ENCODE results near the gene ABHD14A.
A peak's percentile ranks its signal among the peaks of the same experiment; 100 is the strongest.

DNA sequence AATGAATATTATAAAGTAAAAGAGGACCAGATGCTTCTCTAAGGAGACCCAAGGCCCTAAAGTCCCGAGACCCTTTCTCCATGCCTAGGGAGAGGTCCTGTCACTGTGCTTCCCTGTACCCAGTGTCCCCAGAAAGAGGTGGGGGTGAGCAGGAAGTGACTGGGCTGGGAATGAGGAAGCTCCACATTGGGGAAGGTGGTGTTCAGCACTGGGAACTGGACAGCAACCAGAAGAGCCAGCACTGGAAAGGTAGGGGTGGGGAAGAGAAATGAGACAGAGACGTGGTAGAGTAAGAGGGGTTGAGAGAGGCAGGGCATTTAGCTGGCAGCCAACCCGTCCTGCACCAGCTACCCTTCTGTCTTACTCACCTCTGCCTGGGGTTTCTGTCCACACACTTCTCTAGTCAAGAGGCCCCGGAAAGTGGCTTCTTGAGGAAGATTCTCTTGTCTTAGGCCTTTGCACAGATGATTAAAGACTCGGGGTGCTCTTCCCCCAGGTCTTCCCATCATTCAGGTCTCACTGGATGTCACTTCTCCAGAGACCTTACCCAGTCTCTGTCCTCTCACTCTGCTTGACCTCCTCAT lies 45.4 kb upstream of the ABHD14A start:
- TF ChIP-seq, protein P1, sequence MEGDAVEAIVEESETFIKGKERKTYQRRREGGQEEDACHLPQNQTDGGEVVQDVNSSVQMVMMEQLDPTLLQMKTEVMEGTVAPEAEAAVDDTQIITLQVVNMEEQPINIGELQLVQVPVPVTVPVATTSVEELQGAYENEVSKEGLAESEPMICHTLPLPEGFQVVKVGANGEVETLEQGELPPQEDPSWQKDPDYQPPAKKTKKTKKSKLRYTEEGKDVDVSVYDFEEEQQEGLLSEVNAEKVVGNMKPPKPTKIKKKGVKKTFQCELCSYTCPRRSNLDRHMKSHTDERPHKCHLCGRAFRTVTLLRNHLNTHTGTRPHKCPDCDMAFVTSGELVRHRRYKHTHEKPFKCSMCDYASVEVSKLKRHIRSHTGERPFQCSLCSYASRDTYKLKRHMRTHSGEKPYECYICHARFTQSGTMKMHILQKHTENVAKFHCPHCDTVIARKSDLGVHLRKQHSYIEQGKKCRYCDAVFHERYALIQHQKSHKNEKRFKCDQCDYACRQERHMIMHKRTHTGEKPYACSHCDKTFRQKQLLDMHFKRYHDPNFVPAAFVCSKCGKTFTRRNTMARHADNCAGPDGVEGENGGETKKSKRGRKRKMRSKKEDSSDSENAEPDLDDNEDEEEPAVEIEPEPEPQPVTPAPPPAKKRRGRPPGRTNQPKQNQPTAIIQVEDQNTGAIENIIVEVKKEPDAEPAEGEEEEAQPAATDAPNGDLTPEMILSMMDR (IDR thresholded peaks at IDR 0.05), result no peak
- TF ChIP-seq, protein P2, sequence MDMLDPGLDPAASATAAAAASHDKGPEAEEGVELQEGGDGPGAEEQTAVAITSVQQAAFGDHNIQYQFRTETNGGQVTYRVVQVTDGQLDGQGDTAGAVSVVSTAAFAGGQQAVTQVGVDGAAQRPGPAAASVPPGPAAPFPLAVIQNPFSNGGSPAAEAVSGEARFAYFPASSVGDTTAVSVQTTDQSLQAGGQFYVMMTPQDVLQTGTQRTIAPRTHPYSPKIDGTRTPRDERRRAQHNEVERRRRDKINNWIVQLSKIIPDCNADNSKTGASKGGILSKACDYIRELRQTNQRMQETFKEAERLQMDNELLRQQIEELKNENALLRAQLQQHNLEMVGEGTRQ (IDR thresholded peaks at IDR 0.05), result no peak
- TF ChIP-seq EP300 (IDR thresholded peaks at IDR 0.05), result no peak
- TF ChIP-seq POLR2A (IDR thresholded peaks at IDR 0.05; ENCODE audit: low read length), result no peak
- no peak for TF ChIP-seq RNF2 (IDR thresholded peaks at IDR 0.05; ENCODE audit: borderline replicate concordance, low read depth)
- TF ChIP-seq, protein P3, sequence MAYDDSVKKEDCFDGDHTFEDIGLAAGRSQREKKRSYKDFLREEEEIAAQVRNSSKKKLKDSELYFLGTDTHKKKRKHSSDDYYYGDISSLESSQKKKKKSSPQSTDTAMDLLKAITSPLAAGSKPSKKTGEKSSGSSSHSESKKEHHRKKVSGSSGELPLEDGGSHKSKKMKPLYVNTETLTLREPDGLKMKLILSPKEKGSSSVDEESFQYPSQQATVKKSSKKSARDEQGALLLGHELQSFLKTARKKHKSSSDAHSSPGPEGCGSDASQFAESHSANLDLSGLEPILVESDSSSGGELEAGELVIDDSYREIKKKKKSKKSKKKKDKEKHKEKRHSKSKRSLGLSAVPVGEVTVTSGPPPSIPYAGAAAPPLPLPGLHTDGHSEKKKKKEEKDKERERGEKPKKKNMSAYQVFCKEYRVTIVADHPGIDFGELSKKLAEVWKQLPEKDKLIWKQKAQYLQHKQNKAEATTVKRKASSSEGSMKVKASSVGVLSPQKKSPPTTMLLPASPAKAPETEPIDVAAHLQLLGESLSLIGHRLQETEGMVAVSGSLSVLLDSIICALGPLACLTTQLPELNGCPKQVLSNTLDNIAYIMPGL (CRISPR knock-in tag; IDR thresholded peaks at IDR 0.05; ENCODE audit: borderline replicate concordance), result no peak
- TF ChIP-seq BHLHE40 (IDR thresholded peaks at IDR 0.05; ENCODE audit: low read depth, low read length), result no peak
- TF ChIP-seq, protein P4, sequence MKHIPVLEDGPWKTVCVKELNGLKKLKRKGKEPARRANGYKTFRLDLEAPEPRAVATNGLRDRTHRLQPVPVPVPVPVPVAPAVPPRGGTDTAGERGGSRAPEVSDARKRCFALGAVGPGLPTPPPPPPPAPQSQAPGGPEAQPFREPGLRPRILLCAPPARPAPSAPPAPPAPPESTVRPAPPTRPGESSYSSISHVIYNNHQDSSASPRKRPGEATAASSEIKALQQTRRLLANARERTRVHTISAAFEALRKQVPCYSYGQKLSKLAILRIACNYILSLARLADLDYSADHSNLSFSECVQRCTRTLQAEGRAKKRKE (CRISPR knock-in tag; IDR thresholded peaks at IDR 0.05; ENCODE audit: low read depth), result no peak
- TF ChIP-seq, protein P5, sequence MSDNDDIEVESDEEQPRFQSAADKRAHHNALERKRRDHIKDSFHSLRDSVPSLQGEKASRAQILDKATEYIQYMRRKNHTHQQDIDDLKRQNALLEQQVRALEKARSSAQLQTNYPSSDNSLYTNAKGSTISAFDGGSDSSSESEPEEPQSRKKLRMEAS (IDR thresholded peaks at IDR 0.05), result no peak
- 0 out of 2 replicates have a peak, but pooled peaks have one; percentile 27 for TF ChIP-seq EHMT2 (IDR thresholded peaks at IDR 0.05; ENCODE audit: low read depth)
- no peak for TF ChIP-seq ZNF302 (CRISPR knock-in tag; IDR thresholded peaks at IDR 0.05)
- no peak for TF ChIP-seq JUN (IDR thresholded peaks at IDR 0.05)
- TF ChIP-seq CEBPB (IDR thresholded peaks at IDR 0.05), result no peak
- no peak for TF ChIP-seq HOXA7 (CRISPR knock-in tag; IDR thresholded peaks at IDR 0.05)
